Uterus (tissue), 2 donors: ENCODE data around the gene THSD4.

Source experiments
- POLR2A ChIP-seq, 2 donors: fragments of 450-650 bp; IDR thresholded peaks; one replicate each; pipeline ENCODE4 v1.6.1; 2016; ENCODE audit warnings: antibody characterized with exemption in 2 of 2, mild to moderate bottlenecking in 1 of 2, moderate library complexity in 1 of 2
- TF ChIP-seq, protein P1 (sequence below), 4 experiments: fragments of 200-600 bp in 2 of 4; fragments of 450-650 bp in 2 of 4; sonication (generic) in 2 of 4; IDR thresholded peaks; one replicate each; pipeline ENCODE4 v1.5.1; 2016 to 2019; ENCODE audit warnings: antibody characterized with exemption in 4 of 4, mild to moderate bottlenecking in 2 of 4, moderate library complexity in 1 of 4

DNA sequence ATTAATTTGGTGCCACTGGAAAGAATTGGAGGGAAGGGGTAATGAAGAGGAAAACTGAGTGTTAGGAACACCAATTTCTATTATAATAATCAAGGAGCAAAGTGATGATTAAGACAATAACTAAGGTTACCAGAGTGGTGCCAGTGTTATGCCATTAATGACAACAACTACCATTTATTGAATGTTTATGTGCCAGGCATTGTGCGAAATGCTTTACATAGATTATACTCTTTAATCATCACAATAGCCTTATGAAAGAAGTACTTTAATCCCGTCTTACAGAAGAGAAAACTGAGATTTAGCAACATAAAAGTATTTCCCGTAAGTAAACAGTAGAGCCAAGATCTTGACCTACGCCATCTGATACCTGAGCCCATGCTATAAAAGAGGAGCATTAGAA is 507.8 kb downstream of the THSD4 start:
- TF ChIP-seq, protein P1, sequence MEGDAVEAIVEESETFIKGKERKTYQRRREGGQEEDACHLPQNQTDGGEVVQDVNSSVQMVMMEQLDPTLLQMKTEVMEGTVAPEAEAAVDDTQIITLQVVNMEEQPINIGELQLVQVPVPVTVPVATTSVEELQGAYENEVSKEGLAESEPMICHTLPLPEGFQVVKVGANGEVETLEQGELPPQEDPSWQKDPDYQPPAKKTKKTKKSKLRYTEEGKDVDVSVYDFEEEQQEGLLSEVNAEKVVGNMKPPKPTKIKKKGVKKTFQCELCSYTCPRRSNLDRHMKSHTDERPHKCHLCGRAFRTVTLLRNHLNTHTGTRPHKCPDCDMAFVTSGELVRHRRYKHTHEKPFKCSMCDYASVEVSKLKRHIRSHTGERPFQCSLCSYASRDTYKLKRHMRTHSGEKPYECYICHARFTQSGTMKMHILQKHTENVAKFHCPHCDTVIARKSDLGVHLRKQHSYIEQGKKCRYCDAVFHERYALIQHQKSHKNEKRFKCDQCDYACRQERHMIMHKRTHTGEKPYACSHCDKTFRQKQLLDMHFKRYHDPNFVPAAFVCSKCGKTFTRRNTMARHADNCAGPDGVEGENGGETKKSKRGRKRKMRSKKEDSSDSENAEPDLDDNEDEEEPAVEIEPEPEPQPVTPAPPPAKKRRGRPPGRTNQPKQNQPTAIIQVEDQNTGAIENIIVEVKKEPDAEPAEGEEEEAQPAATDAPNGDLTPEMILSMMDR (IDR thresholded peaks at IDR 0.05), result no peak
- no peak for TF ChIP-seq POLR2A (IDR thresholded peaks at IDR 0.05)
